Measurements from ENCODE around the gene ABCA13. TPM values are rescaled to one million over a fixed set of nuclear protein-coding genes. Genes with fewer than 3 reads are reported as not detected.
"Not testable (repeated sequence)": the region's sequence is repeated elsewhere in the genome, so short reads cannot be mapped to it uniquely, and the experiment has no call there.

The ABCA13 gene
- polyA plus RNA-seq, 4 donors = 0.76 to 1.0 (median 0.96) TPM

GRCh38 chr7:48173313-48173712 lies 2.1 kb downstream of the ABCA13 start:
- DNase-seq (ENCODE audit: low read depth in 4 of 4, low spot score in 3 of 4) = no peak

DNA sequence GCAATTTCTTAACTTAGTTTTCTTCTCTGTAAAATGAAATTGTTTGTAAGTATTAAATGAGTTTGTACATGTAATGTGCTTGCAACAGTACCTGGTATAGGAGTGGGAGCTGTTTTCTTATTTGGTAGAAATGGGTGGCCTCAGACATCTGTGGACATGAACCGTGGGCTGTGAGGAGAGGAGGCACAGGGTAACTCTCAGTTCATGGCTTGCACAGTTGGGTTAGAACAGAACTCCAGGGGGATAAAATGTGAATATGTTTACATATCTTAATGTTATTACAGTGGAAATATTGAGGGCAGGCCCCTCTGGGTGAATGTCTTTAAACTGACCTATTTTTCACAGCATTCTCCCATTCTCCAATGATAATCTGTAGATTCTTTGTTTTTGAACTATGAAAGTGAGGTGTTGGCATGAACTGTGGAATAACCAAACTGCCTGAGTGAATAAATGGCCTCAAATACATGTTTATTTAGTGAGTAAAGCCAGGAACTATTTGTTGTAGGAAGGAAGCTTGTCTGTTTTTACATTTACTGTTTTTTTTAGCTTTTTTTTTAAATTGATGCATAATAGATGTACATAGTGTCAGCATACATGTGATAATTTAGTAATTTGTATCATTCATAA lies 2.6 kb downstream of the ABCA13 start:
- no peak for DNase-seq (ENCODE audit: low read depth in 4 of 4, low spot score in 3 of 4)

GRCh38 chr7:48175019-48175418 lies 3.8 kb downstream of the ABCA13 start:
- DNase-seq (ENCODE audit: low read depth in 4 of 4, low spot score in 3 of 4) = no peak

GRCh38 chr7:48176356-48176893 lies 5.2 kb downstream of the ABCA13 start:
- DNase-seq (ENCODE audit: low read depth in 4 of 4, low spot score in 3 of 4) = no peak

- DNase-seq (ENCODE audit: low read depth in 4 of 4, low spot score in 3 of 4) = no peak
These were observed 6.0 kb downstream of the ABCA13 start for GRCh38 chr7:48177271-48177670.

- DNase-seq (ENCODE audit: low read depth in 4 of 4, low spot score in 3 of 4) = no peak
These were observed 8.3 kb downstream of the ABCA13 start for GRCh38 chr7:48179496-48180030.

- no peak for DNase-seq (ENCODE audit: low read depth in 4 of 4, low spot score in 3 of 4)
These were observed 9.7 kb downstream of the ABCA13 start for GRCh38 chr7:48180981-48181380.

GRCh38 chr7:48182718-48183369 lies 11.6 kb downstream of the ABCA13 start:
- DNase-seq (ENCODE audit: low read depth in 4 of 4, low spot score in 3 of 4) = no peak

- DNase-seq (ENCODE audit: low read depth in 4 of 4, low spot score in 3 of 4) = no peak
These were observed 12.1 kb downstream of the ABCA13 start for GRCh38 chr7:48183370-48183743.

- no peak for DNase-seq (ENCODE audit: low read depth in 4 of 4, low spot score in 3 of 4)
These were observed 12.7 kb downstream of the ABCA13 start for GRCh38 chr7:48183965-48184364.

DNA sequence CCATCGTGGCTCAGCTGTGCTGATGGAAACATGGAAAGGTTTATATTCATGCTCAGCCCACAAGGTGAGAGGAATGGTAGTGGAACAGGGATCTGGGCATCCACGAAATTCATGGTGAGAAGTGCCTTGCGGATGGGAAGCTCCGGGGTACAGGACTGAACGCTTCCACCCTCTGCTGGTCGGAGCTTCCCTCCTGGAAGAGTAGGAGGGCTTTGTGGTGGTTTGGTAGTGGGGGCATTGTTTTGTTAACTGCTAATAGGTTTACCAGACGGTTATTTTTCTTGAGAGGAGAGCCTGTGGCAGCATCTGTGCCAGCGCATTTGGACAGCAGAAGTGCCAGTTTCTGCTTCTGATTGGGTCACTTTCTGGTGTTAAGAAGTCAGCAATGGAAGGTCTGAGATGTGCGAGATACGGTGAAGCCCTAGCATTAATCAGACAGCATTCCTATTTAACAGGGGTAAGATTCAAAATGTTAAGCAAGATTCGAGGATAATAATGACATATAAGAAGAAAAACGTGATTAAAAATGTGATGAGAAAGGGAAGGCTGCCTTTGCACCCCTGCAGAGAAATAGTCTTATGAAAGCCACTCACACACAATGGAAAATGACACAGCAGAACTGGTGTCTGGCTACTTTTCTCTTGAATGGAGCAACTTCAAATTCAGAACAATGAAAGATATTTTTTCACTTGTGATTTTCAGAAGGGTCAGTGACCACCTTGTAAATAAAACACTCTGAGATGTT lies 17.7 kb downstream of the ABCA13 start:
- DNase-seq (ENCODE audit: low read depth in 4 of 4, low spot score in 3 of 4) = no peak

GRCh38 chr7:48192996-48193395 lies 21.7 kb downstream of the ABCA13 start:
- DNase-seq (ENCODE audit: low read depth in 4 of 4, low spot score in 3 of 4) = no peak

DNA sequence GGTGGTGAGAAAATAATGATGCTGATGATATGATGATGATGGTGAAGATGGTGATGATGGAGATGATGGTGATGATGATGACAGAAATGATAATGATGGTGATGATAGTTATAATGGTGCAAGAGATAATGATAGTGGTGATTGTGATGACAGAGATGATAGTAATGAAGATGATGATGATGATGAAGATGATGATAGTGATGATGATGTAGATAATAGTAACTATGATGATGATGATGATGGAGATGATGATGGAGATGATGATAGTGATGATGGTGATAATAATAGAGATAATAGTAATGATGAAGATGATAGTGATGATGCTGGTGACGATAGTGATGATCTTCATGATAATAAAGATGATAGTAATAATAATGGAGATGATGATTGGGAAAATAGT lies 22.2 kb downstream of the ABCA13 start:
- DNase-seq (ENCODE audit: low read depth in 4 of 4, low spot score in 3 of 4) = no peak

GRCh38 chr7:48200946-48201589 lies 29.8 kb downstream of the ABCA13 start:
- not testable (repeated sequence) for DNase-seq (ENCODE audit: low read depth in 4 of 4, low spot score in 3 of 4)

DNA sequence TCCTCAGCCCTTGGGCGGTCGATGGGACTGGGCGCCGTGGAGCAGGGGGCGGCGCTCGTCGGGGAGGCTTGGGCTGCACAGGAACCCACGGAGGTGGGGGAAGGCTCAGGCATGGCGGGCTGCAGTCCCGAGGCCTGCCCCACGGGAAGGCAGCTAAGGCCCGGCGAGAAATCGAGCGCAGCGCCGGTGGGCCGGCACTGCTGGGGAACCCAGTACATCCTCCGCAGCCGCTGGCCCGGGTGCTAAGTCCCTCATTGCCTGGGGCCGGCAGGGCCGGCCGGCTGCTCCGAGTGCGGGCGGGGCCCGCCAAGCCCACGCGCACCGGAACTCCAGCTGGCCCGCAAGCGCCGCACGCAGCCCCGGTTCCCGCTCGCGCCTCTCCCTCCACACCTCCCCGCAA lies 31.7 kb downstream of the ABCA13 start:
- DNase-seq (ENCODE audit: low read depth in 4 of 4, low spot score in 3 of 4) = not testable (repeated sequence)

GRCh38 chr7:48207155-48207675 lies 36.0 kb downstream of the ABCA13 start:
- DNase-seq (ENCODE audit: low read depth in 4 of 4, low spot score in 3 of 4) = no peak

GRCh38 chr7:48209004-48209600 lies 37.8 kb downstream of the ABCA13 start:
- no peak for DNase-seq (ENCODE audit: low read depth in 4 of 4, low spot score in 3 of 4)

GRCh38 chr7:48213226-48213625 lies 42.0 kb downstream of the ABCA13 start:
- no peak for DNase-seq (ENCODE audit: low read depth in 4 of 4, low spot score in 3 of 4)

DNA sequence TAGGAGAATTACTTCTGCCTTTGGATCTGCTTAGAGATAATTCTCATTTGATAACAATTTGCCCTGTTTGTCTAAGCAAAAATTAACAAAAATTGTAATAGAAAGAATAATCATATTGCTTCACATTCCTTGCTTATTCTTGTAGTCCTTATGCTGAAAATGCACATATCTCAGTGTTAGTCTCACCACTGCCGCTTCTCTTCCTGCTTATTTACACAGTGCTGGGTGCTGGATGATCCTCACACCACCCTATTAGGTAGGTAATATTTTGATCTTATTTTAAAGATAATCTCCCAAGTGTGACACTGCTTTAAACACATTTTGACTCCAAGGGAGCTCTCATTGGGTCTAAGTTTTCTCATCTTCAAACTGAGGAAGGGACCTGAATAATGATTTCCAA lies 46.0 kb downstream of the ABCA13 start:
- no peak for DNase-seq (ENCODE audit: low read depth in 4 of 4, low spot score in 3 of 4)

DNA sequence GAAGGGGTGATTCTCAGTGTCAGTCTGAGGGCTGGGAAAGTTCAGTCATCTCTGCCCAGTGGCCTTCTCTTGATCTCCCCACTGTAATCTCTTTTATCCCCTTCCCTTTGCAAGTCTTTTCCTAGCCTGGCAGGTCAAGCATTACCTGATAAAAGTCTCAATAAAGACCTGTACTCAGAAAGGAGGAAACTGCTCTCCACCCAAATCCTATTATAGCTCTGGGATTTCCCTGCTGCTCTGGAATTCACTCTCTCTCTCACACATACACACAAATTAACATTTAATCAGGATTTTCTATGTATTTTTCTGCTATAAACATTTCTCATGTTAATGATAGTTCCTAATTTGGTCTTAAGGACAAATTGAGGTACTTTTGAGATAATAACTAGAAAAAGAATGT lies 46.5 kb downstream of the ABCA13 start:
- no peak for DNase-seq (ENCODE audit: low read depth in 4 of 4, low spot score in 3 of 4)

Data from right renal pelvis (tissue), 4 donors.